GM18520 (cell line): ENCODE results near the gene VPS37C.
"Not testable (repeated sequence)": the region's sequence is repeated elsewhere in the genome, so short reads cannot be mapped to it uniquely, and the experiment has no call there.

Experiments
- ATAC-seq: cut with Tn5 transposase; IDR thresholded peaks from one replicate; pipeline ENCODE4 v1.9.1; 2021; ENCODE audit not compliant: unreplicated experiment

The VPS37C gene

DNA sequence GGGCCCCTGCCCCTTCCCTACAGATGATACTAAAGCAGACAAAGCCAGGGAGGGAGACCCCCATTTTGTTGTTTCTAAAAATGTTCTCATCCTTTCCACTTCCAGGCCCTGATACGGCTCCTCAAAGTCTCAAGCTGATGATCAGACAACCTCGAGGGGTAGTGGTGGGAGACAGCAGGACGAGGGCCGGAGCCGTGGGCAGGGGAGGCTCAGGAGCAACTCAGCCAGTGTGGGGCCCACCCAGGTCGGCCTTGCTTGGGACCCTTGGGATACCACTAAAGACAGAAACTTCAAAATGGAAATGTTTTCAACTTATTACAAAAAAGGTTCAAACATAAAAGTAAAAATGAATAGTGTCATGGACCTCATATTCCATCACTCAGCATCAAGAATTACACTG is 15.2 kb upstream of the VPS37C start:
- ATAC-seq = no peak

DNA sequence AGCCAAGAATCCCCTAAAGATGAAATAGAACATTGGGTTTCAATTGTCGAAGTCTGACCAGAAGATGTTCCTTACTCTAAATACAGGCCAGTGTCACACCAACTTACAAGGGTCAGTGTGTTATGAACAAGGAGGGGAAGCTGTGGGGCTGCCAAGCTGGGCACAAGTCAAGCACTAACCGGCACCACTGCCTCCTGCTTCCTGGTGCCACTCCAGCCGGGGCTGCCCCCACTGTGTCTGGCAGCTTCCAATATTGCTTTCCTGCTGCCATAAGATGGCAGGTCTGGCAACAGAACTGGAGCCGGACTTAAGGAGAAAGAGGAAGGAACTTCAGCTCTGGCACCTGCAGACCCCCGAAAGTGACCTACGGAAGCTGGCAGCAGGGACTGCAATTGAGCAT is 13.7 kb upstream of the VPS37C start:
- no peak for ATAC-seq

DNA sequence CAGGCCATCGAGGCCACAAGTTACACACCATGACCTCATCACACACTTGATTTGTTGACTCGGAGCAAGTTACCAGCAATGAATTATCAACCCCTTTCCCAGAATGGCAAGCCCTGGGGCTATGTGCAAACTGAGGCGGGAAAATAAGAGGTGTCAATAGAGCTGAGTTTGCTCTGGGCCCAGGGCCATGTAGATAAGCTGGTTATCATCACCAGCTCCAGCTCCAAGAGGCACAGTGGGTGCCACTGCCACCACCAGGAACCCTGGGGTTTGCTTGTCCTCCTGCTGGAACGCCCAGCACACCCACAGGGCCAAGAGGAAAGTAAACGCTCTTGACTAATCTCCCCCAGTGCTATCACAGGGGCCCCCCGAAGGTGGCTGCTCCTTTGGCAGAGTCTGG is 13.0 kb upstream of the VPS37C start:
- ATAC-seq = no peak

DNA sequence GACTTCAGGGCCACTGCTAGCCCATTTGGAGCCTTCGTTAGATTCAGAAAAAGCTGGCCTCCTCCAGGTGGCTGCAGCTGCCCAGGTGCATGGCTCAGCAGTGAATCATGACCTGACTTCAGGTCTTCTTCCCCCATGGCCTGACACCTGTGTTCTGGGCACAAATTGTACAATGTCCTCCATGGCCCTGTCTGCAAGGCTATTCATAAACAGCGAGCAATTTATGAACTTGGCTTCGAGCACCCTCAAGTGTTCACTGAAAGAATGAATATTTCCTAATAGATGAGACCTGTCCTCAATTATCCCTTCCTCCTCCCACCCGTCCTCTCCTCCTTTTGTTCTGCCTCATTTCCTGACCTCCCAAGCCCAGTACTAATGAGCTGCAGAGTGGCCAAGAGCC is 12.2 kb upstream of the VPS37C start:
- no peak for ATAC-seq

DNA sequence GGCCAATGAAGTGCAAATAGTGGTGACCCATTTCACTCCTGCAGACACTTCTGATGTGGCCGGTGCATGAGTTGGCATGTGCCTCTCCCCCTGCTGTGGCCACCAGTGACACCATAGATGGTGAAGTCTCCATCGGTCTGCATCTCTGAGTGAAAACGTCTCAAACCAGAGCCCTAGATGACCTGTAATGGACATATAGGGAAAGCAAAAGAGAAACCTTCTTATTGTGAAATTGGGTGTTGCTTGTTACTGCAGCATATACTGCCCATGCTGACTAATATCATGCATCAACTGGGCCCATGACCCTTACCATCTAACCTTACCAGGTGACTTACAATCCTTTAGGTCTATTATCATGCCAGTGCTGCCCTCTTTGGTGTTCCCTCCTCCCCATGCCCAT is 11.7 kb upstream of the VPS37C start:
- ATAC-seq = no peak

DNA sequence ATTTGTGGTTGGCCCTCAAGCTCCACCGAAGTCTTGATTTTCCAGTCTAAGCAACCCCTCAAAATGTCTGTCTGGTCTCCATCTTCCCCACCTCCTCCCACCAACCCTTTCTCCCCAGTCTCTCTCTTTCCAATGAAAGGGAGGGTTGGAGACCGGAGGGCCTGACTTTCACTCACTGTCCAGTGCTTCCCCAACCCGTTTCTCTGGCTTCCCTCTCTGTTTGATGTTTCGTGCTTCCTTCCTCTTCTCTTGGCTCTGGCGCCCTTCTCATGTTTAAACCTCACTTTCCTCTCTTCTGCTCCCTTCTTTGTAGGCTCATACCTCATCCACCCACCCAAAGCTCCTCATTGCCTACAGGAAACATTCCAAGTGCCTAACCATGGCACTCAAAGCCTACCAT is 11.1 kb upstream of the VPS37C start:
- ATAC-seq = no peak

DNA sequence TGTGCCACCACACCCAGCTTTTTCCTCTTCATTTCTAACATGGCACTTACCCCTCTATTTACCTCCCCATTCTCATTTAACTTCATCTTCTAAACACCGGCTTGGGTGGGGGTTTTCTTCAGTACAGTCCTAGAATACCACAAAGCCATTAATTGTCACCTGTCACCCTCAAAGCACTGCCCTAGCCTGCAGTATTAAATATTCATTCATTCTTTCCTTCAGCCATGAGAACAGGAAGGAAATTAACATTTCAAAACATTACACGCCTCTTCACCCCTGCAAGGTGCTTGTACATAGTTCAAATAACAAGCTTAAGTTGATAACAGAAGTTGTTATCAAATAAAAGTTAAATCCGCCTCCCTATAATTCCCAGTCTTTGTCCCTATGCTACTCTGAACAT is 10.7 kb upstream of the VPS37C start:
- no peak for ATAC-seq

DNA sequence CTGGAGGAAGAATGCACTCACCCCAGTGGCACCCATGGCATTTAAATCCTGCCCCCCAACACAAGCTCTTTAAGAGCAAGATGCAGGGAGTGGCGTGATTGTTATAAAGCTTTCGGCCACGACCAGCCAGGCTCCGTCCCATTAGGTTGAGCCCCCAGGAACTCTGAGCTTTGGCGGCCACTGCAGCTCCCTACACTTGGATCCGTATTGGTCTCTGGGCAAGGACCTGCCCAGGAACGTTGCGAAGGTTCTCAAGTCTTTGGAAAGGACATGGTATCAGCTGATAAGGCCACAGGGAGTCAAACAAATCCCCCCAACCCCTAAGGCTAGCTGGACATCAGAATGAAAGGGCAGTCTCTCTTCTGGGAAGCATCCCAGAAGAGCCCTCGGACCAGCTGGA is 9.3 kb upstream of the VPS37C start:
- no peak for ATAC-seq

DNA sequence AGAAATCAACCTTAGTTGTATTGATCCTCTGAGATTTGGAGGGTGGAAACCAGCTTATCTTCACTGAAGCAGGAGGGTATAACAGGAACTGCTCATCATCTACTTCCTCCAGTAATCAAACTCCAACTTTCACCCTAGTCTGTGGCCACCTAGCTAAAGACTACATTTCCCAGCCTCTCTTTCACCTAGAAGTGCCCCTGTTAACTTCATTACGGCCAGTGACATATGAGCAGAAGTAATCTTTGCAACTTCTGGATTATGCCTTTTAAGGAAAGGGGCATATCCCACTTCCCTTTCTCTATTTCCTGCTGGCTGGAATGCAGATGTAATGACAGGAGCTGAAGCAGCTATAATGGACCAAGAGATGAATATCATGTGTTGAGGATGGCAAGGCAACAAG is 7.6 kb upstream of the VPS37C start:
- no peak for ATAC-seq

DNA sequence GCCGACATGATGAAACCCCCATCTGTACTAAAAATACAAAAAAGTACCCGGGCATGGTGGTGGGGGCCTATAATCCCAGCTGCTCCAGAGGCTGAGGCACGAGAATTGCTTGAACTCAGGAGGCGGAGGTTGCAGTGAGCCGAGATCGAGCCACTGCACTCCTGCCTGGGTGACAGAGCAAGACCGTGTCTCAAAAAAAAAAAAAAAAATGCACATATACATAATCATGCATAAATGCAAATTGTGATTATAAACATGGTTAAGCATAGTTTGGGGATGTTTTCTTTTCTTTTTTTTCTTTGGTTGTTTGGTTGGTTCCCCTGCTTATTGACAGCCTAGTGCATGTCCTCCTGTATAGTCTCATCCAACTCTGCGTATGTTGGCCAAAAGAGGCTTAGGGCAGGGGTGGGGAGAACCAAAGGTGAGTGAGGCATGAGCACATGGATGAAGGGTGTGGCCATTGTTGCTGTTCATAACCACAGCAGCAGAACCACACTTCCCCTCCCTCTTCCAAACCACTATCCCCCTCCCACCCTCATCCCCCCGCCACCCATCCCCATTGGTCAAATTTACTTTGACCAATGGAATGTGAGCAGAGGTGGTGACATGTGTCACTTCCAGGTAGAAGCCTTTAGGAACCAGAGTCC is 6.9 kb upstream of the VPS37C start:
- no peak for ATAC-seq

DNA sequence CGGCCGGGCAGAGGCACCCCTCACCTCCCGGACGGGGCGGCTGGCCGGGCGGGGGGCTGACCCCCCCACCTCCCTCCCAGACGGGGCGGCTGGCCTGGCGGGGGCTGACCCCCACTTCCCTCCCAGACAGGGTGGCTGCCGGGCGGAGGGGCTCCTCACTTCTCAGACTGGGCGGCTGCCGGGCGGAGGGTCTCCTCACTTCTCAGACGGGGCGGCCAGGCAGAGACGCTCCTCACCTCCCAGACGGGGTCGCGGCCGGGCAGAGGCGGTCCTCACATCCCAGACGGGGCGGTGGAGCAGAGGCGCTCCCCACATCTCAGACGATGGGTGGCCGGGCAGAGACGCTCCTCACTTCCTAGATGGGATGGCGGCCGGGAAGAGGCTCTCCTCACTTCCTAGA is 5.1 kb upstream of the VPS37C start:
- ATAC-seq = not testable (repeated sequence)

DNA sequence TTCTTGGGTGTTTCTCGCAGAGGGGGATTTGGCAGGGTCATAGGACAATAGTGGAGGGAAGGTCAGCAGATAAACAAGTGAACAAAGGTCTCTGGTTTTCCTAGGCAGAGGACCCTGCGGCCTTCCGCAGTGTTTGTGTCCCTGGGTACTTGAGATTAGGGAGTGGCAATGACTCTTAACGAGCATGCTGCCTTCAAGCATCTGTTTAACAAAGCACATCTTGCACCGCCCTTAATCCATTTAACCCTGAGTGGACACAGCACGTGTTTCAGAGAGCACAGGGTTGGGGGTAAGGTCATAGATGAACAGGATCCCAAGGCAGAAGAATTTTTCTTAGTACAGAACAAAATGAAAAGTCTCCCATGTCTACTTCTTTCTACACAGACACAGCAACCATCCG is 4.6 kb upstream of the VPS37C start:
- not testable (repeated sequence) for ATAC-seq

DNA sequence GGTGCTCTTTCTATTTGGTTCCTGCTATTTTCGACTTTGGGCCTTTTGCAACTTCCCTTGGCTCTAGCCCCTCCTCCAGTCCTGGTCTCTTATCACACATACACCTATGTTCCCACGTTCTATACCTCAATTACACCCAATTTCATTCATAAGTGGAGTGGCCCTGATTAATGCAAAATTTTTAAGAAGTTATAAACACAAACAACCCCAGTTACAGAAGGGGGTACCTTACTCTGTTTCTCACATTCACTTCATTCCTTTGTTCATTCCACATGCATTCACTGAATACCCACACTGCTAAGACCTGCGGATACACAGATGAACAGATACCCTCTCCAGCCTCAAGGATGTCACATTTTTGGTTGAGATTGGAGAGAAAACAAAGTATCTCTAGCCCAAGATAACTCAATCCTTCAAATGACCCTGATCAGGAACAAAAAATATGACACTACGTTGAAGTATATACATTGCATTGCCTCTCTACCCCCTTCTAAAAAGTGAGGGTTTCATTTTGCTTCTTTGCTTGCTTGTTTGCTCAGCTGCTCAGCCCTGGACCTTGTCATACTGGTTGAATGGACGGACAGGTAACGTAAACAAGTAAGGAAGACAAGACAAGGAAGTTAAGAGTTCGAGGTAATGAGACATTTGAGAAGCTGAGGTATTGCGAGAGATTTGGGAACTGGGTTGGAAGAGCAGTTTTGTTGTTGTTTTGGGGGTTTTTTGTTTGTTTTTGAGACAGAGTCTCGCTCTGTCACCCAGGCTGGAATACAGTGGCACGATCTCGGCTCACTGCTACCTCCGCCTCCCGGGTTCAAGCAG is 3.6 kb upstream of the VPS37C start:
- ATAC-seq = no peak

DNA sequence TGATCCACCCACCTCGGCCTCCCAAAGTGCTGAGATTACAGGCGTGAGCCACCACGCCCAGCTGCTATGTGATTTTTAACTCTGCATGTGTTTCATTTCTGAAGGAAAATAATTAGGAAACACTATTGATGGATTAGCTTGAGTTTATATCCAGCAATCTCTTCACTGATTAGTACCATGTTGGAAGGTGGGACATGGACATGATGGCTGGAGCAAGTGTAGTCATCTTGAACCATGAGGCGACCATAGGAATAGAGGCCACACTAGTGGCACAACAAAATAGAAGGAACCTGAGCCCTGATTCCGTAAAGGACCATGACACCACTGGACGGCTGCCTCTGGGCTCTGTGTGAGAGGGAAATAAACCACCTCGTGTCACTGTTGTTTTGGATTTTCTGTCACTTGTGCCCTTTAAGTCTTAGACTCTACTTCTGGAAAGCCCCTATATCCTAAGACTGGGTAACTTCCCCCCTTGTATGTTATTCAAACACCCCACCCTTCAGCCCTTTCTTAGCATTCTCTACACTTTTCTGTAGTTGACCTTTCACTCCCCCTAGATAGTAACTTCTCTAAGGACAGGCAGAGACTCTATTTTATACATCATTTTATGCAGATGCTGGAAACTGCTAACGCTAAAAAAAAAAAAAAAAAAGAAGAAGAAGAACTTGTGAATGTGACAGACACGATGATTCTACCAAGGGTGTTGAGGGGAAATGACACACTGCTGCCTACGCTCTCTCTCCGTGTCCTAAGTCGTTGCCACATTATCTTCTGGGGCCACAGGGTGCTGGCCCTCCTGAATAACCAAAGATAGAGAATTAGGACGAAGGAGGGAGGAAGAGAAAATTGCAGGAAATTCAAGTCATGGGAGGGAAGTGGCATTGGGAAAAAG is 2.7 kb upstream of the VPS37C start:
- no peak for ATAC-seq

DNA sequence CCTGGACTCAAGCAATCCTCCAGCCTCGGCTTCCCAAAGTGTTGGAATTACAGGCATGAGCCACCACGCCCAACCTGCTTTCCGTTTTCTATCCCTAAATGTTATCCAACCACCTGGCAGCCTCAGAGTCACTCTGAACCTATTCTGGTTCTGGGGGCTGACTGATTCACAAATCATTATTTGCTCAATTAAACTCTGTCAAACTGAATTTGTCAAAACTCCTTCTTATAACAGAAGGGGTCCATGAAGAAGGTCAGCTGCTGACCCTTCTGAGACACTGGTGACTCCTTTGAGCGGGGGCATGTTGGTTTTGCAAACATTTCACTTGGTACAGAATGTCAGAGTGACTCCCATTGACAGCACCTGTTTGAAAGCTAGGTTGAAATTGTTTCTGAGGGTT is 1.8 kb upstream of the VPS37C start:
- no peak for ATAC-seq

DNA sequence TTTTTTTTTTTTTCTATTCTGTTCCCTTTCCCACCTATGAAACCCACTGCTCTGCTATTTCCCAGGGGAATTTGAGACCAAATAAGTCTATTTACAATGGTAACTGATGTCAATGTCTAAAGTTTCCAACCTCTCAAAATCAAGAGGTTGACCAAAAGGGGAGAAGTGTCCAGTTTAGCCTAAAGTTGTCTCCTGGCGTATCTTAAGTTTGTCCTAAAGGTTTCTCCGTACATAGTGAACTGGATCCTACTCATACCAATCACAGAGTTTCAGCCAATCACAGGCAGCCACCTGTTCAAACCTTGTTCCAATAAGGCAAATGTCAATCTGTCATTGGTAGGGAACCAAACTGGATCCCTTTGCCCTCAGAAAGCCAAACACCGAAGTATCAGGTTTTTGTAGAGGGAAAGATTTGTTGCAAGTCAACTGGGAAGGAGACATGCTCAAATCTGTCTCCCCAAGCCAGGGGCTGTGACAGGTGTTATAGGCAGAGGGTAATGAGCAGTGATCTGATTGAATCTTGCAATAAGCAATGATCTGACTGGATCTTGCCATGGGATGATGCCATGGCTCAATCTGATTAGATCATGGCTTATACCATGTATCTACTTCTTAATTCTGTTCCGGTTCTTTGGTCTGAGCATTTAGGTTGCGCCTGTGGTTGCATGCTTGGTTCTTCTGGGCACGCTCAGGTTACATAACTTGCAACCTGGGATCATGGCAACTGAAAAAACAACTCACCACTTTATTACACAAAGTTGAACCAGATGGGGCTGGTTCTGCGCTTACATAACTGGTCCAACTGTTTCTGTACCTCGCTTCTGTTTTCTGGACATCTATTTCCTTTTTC is 1.1 kb upstream of the VPS37C start:
- no peak for ATAC-seq

DNA sequence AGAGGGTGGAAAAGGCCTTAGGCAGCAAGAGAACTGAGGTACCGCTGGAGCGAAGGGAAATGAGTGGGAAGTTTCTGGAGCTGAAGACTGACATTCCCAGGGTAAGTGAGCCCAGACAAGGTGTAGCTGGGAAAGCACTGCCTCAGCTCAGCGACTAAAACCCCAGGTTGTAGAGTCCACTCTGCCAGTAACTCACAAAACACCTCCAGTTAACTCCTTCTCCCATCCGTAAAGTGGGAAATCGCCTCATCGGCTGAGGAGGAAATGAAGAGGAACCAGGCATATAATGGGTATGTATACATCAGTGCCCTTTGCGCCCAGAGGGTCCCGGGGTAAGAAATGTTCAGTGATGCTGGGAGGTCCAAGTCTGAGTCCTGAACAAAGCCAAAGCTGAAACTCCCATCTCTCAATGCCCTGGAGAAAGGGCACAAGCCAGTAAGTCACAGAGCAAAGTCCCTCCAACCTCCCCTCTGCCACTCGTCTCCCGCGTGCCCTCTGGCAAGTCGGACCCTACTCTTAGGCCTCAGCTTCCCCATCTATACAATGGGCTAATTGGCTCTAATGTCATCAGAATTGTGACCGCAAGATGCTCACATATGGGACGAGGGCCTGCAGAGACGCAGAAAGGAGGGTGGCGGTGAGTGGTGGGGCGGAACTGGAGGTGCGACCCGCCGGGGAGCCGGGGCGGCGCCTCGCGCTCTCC is 588 bp downstream of the VPS37C start:
- no peak for ATAC-seq

DNA sequence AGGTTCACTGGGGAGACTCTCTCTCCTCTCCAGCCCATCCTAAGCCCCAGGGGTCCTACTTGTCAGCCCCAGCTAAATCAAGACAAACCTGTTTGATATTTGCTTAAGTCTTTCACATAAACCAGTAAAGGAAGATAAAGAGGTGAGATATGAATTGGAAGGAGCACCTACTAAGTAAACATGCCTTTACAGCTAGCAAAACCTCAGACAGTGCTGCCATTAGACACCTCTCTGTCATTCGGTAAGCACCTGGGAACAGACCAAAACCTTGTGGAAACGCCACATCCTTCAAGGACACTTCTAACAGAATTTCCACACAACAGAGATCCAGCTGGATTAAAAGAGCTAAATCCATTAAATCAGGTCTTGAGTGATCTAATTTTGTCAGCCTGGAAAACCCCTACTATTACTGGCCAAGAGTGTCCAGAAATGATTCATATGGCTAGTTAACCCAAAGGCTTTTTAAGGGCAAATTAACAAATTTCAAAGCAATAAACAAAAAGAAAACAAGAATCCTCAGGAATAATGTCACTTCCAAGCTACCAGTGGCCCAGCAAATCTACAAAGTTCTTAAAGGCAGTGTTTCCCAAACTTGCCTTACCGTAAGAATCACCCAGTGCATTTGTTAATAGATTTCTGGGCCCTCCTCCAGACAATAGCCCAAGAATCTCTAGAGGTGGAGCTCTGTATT is 2.4 kb downstream of the VPS37C start:
- ATAC-seq = no peak

DNA sequence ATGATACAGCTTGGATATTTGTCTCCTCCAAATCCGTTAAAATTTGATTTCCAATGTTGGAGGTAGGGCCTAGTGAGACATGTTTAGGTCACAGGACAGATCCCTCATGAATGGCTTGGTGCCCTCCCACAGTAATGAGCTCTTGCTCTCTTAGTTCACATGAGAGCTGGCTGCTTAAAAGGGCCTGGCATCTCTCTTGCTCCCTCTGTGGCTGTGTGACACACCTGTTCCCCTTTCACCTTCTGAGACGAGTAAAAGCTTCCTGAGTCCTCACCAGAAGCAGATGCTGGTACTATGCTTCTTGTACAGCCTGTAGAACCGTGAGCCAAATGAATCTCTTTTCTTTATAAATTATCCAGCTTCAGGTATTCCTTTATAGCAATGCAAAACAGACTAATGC is 3.5 kb downstream of the VPS37C start:
- ATAC-seq = no peak

DNA sequence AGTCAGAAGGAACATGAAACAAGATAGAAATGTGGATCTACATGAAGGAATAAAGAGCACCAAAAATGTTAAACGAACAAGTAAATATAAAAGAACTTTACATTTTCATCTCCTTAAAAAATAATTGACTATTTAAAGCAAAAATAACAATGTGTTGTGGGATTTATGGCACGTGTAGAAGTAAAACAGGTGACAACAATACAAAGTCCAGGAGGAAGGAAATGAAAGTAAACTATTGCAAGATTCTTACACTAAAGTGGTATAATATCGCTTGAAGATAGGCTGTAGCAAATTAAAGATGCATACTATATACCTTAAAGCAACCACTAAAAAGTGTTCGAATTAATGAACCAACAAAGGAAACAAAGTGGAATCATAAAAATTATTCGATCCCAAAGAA is 5.5 kb downstream of the VPS37C start:
- no peak for ATAC-seq
